GM12801 (cell line): ENCODE results near the gene ATG2A.

Experiments
- TF ChIP-seq, protein P1 (sequence below): IDR thresholded peaks from one replicate; pipeline ENCODE4 v1.5.1; 2011; ENCODE audit warnings: control low read depth; ENCODE audit not compliant: insufficient read length; ENCODE audit errors: extremely low read depth

Gene ATG2A

DNA sequence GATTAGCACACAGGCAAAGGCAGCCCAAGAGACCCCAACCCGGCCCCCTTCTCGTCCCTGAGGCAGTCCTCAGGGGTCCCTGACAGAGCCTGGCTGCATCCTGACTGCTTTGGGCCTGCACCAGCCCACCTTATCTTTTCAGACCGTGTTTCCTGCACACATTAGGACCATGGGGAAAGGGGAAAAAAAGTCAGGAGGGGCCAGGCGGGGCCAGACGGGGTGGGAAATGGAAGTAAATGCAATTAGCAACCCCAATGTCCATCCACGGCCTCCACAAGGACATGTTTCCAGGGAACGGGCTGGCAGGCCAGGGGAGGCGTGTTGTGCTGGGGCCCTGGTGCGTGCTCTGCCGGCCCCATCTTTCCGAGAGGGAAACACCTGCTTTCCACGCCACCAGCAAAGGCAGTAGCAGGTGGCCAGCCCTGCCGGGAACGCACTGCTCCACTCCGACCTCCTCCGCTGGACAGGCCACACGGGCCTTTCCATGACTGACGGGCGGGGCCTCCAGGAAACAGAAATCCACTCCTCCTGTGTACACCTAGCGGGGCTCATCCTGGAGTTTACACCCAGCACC is 46.0 kb downstream of the ATG2A start:
- TF ChIP-seq, protein P1, sequence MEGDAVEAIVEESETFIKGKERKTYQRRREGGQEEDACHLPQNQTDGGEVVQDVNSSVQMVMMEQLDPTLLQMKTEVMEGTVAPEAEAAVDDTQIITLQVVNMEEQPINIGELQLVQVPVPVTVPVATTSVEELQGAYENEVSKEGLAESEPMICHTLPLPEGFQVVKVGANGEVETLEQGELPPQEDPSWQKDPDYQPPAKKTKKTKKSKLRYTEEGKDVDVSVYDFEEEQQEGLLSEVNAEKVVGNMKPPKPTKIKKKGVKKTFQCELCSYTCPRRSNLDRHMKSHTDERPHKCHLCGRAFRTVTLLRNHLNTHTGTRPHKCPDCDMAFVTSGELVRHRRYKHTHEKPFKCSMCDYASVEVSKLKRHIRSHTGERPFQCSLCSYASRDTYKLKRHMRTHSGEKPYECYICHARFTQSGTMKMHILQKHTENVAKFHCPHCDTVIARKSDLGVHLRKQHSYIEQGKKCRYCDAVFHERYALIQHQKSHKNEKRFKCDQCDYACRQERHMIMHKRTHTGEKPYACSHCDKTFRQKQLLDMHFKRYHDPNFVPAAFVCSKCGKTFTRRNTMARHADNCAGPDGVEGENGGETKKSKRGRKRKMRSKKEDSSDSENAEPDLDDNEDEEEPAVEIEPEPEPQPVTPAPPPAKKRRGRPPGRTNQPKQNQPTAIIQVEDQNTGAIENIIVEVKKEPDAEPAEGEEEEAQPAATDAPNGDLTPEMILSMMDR, result no peak

DNA sequence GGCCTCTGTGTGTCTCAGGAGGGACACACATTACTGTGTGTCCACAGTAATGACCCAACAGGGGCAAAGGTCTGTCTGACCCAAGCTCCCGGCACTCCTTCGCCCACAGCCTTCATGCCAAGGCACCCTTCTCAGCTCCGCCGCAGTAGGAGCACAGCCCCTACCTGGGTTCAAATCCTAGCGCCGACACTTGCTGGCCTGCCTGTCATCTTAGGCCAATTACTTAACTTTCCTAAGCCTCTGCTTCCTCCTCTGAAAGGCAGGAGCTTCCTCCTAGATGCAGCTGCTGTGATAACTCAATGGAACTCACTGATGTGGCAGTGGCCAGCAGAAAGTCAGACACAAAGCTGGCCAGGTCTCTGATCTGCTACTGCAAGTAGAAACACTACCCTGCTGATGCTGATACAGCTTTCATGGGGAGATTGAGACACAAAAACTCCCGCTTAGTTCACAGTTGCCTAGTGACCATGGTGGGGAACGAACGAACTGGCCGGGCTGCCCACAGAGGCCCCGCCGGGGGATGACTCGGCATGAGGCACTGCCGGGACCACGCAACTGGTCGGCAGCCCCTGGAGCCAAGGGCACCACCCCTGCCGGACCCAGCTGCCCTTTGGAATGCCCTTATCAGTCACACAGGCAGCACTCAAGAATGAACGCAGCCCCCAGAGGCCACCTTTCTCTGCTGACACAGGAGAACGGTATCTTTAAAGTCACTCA is 46.7 kb downstream of the ATG2A start:
- TF ChIP-seq, protein P1, result no peak

DNA sequence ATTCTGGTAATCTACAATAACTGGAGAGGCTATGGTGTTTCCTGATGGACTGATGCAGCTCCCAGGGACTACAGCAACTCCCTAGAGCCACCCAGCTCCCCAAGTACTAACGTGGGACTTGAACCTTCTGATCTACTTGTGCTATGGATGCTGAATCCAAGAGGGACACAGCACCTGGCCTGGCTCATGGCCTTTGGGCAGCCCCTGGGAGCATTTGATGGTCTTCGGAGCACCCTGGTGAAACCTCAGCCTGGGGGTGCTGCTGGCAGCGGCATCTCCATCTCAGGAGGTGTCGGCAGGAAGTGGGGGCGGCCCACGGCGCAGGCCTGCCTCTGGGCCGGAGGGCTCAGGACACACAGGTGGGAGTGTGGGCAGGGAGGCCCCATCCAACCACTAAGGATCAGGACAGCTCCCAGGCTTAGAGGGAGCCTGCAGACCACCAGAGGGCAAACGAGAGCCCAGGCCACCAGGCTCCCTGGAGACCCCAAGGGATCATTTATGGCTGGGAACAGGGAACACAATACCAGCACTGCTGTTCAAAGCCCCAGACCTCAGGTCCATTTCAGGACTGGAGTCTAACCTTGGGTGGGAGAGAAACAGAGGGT is 47.3 kb downstream of the ATG2A start:
- TF ChIP-seq, protein P1, result no peak

DNA sequence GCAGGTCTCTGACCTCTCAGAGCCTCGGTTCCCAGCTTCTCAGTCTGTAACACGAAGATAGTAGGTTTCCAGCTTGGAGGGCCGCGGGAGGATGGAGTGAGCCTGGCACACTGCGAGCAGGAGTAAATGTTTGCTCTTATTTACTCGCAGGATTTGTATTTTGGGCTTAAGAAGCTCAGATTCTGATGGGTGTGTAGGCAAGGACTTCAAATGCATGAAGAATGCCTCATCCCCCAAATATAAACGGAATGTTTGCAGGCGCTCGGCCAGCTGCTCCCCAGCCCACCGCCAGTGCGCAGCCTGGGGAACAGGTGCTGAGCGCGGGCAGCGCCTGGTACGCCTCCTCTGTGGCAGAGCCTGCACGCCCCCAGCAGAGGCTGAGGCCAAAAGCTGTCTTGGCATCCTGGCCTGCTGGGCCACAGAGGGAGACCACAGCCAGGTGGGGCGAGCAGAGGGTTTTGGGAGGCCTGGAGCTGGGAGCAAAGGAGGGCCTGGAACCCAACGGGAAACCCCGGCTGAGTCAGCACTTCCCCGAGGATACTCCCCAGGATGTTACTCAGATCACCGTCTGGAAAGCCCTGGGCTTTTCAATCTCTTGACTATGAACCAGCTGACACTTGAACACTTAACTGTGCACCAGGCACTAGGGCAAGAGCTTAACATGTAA is 48.0 kb downstream of the ATG2A start:
- TF ChIP-seq, protein P1, result no peak

DNA sequence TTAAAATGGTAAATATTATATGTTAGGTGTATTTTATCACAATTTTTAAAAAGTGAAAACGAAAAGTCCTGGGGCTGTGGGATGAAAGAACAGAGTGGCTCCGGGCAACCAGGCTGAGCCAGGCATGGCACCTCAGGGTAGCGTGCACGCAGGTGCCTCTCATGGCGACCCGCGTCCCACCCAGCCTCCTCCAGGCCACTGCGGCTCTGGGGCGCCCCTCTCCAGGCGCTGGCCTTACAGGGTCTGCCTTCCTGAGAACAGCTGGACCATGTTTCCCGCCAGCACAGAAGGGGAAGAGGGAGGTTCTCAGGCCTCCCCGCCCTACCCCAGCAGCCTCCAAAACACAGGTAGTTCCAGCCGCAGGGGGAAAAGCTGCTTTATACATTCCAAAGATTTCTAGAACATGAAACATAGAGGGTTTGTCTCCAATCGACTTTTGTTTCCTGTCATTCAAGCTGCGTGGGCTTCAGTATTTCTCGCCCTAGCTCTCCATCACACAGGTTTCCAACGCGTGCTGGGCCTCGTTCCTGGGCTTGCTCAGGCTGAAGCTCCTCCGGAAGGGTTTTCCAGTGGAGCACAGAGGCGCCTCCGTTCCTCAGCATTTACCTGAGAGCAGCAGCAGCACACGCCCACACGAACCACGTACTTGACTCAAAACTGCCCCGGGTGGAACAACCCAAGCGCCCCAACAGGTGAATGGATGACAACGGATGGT is 49.1 kb downstream of the ATG2A start:
- TF ChIP-seq, protein P1, result no peak

DNA sequence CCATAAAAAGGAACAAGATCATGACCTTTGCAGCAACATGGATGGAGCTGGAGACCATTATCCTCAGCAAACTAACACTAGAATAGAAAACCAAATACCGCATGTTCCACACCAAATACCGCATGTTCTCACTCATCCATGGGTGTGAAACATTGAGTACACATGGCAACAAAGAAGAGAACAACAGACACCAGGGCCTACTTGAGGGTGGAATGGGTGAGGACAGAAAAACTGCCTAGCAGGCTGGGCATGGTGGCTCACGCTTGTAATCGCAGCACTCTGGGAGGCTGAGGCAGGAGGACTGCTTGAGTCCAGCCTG is 50.9 kb downstream of the ATG2A start:
- TF ChIP-seq, protein P1, result no peak
